Astrocyte of the spinal cord (primary cell): ENCODE results near the gene C2CD4D.

Source experiments
- DNase-seq: peaks from one replicate; pipeline ENCODE4 v3.0.0; 2011; ENCODE audit warnings: low read depth, low spot score
- H3K4me3 ChIP-seq: 2 replicates; pipeline ENCODE4 v1.5.1; 2011; ENCODE audit warnings: low read depth, mild to moderate bottlenecking, low read length, moderate library complexity
- CTCF ChIP-seq: IDR thresholded peaks from 2 replicates; pipeline ENCODE4 v1.5.1; 2012; ENCODE audit warnings: low read depth, mild to moderate bottlenecking, low read length, inconsistent platforms
- in situ Hi-C: cut with HindIII; loops from 2 replicates; pipeline ENCODE4 v1.10.0; 2017; ENCODE audit warnings: low sequenced_read_pairs

The C2CD4D gene

GRCh38 chr1:151823175-151823574 is 16.4 kb downstream of the C2CD4D start:
- in situ Hi-C loops: no loop called here
- no peak for DNase-seq
- TF ChIP-seq CTCF: no peak
- no peak overlapping the region for H3K4me3 ChIP-seq

GRCh38 chr1:151822404-151822803 is 17.2 kb downstream of the C2CD4D start:
- no peak for DNase-seq
- in situ Hi-C loops: no loop called here
- no peak overlapping the region for H3K4me3 ChIP-seq
- no peak for TF ChIP-seq CTCF

- in situ Hi-C loops: no loop called here
- H3K4me3 ChIP-seq: no peak overlapping the region
- TF ChIP-seq CTCF: no peak
- DNase-seq: no peak
These were observed 18.7 kb downstream of the C2CD4D start for GRCh38 chr1:151820940-151821339.

- TF ChIP-seq CTCF: no peak
- no peak for DNase-seq
- in situ Hi-C loops: no loop called here
- no peak overlapping the region for H3K4me3 ChIP-seq
These were observed 19.5 kb downstream of the C2CD4D start for GRCh38 chr1:151819976-151820623.

GRCh38 chr1:151819227-151819835 is 20.3 kb downstream of the C2CD4D start:
- no peak for DNase-seq
- TF ChIP-seq CTCF: no peak
- in situ Hi-C loops: no loop called here
- H3K4me3 ChIP-seq: no peak overlapping the region

- no peak for DNase-seq
- in situ Hi-C loops: no loop called here
- H3K4me3 ChIP-seq: no peak overlapping the region
- TF ChIP-seq CTCF: no peak
These were observed 22.3 kb downstream of the C2CD4D start for GRCh38 chr1:151817353-151817730.
